Measurements from ENCODE around the gene BPGM.

The BPGM gene

GRCh38 chr7:134696261-134696660, 49.6 kb downstream of the BPGM start:
- DNase-seq (ENCODE audit: low read depth in 2 of 2): no peak

- DNase-seq (ENCODE audit: low read depth in 2 of 2): no peak
Measured at GRCh38 chr7:134697205-134697886, 50.7 kb downstream of the BPGM start.

GRCh38 chr7:134698481-134698880, 51.8 kb downstream of the BPGM start:
- DNase-seq (ENCODE audit: low read depth in 2 of 2): no peak

- no peak for DNase-seq (ENCODE audit: low read depth in 2 of 2)
Measured at GRCh38 chr7:134699021-134699818, 52.6 kb downstream of the BPGM start.

- no peak for DNase-seq (ENCODE audit: low read depth in 2 of 2)
Measured at GRCh38 chr7:134699899-134700298, 53.2 kb downstream of the BPGM start.

- no peak for DNase-seq (ENCODE audit: low read depth in 2 of 2)
Measured at GRCh38 chr7:134701272-134701671, 54.6 kb downstream of the BPGM start.

GRCh38 chr7:134702366-134703240, 56.0 kb downstream of the BPGM start:
- DNase-seq (ENCODE audit: low read depth in 2 of 2): no peak

GRCh38 chr7:134703241-134703594, 56.6 kb downstream of the BPGM start:
- DNase-seq (ENCODE audit: low read depth in 2 of 2): no peak

- DNase-seq (ENCODE audit: low read depth in 2 of 2): no peak
Measured at GRCh38 chr7:134703782-134704181, 57.1 kb downstream of the BPGM start.

GRCh38 chr7:134704827-134705226, 58.2 kb downstream of the BPGM start:
- DNase-seq (ENCODE audit: low read depth in 2 of 2): no peak

- no peak for DNase-seq (ENCODE audit: low read depth in 2 of 2)
Measured at GRCh38 chr7:134705716-134706115, 59.1 kb downstream of the BPGM start.

- DNase-seq (ENCODE audit: low read depth in 2 of 2): no peak
Measured at GRCh38 chr7:134706468-134706867, 59.8 kb downstream of the BPGM start.

- DNase-seq (ENCODE audit: low read depth in 2 of 2): no peak
Measured at GRCh38 chr7:134707663-134708378, 61.2 kb downstream of the BPGM start.

- DNase-seq (ENCODE audit: low read depth in 2 of 2): no peak
Measured at GRCh38 chr7:134708692-134709091, 62.0 kb downstream of the BPGM start.

- DNase-seq (ENCODE audit: low read depth in 2 of 2): no peak
Measured at GRCh38 chr7:134709197-134709596, 62.5 kb downstream of the BPGM start.

GRCh38 chr7:134710511-134710853, 63.8 kb downstream of the BPGM start:
- no peak for DNase-seq (ENCODE audit: low read depth in 2 of 2)

- peak; percentile 43 to 49 for DNase-seq (ENCODE audit: low read depth in 2 of 2)
Measured at GRCh38 chr7:134710854-134711624, 64.4 kb downstream of the BPGM start.

GRCh38 chr7:134712196-134712595, 65.5 kb downstream of the BPGM start:
- no peak for DNase-seq (ENCODE audit: low read depth in 2 of 2)

- no peak for DNase-seq (ENCODE audit: low read depth in 2 of 2)
Measured at GRCh38 chr7:134714470-134715205, 68.0 kb downstream of the BPGM start.

GRCh38 chr7:134718211-134718875, 71.7 kb downstream of the BPGM start:
- DNase-seq (ENCODE audit: low read depth in 2 of 2): no peak
